HG02571 (cell line): ENCODE measurements around the gene PILRA.
A peak's percentile ranks its signal among the peaks of the same experiment; 100 is the strongest.
"Not testable (repeated sequence)": the region's sequence is repeated elsewhere in the genome, so short reads cannot be mapped to it uniquely, and the experiment has no call there.

Experiments used
- ATAC-seq: cut with Tn5 transposase; IDR thresholded peaks from one replicate; pipeline ENCODE4 v1.9.1; 2021; ENCODE audit warnings: mild to moderate bottlenecking, moderate library complexity; ENCODE audit not compliant: unreplicated experiment

PILRA gene

GRCh38 chr7:100376066-100376465 is 2.8 kb downstream of the PILRA start:
- no peak for ATAC-seq

- ATAC-seq: no peak
These were observed 4.9 kb downstream of the PILRA start for GRCh38 chr7:100378114-100378755.

DNA sequence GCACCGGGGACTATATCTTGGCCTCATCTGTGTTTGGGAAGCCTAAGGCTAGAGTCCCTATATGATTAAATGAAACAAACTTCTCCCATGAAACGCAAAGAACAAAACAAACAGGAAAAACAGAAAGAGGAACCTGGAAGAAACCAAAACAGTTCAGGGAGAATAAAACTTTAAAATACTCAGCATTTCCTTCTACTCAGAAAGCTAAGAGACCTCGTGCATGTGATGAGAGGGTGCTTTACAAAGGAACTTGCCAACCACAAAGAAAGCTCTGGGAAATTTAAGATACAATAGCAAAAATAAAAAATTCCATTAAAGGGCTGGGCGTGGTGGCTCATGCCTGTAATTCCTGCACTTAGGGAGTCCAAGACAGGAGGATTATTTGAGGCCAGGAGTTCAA is 6.9 kb downstream of the PILRA start:
- ATAC-seq: no peak

DNA sequence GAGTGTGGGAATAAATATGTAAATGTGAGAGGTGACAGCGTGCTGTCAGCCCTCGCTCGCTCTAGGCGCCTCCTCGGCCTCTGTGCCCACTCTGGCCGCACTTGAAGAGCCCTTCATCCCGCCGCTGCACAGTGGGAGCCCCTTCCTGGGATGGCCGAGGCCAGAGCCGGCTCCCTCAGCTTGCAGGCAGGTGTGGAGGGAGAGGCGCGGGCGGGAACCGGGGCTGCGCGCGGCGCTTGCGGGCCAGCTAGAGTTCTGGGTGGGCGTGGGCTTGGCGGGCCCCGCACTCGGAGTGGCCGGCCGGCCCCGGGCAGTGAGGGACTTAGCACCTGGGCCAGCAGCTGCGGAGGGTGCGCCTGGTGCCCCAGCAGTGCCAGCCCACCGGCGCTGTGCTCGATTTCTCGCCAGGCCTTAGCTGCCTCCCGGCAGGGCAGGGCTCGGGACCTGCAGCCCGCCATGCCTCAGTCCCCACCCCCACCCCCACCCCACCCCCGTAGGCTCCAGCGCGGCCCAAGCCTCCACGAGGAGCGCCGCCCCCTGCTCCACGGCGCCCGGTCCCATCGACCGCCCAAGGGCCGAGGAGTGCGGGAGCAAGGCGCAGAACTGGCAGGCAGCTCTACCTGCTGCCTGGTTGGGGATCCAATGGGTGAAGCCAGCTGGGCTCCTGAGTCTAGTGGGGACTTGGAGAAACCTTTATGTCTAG is 8.4 kb downstream of the PILRA start:
- ATAC-seq: not testable (repeated sequence)

- ATAC-seq: not testable (repeated sequence)
These were observed 9.1 kb downstream of the PILRA start for GRCh38 chr7:100382234-100382853.

GRCh38 chr7:100384628-100385294 is 11.5 kb downstream of the PILRA start:
- no peak for ATAC-seq

GRCh38 chr7:100386940-100387339 is 13.7 kb downstream of the PILRA start:
- no peak for ATAC-seq

- no peak for ATAC-seq
These were observed 14.4 kb downstream of the PILRA start for GRCh38 chr7:100387695-100388094.

GRCh38 chr7:100389437-100390088 is 16.3 kb downstream of the PILRA start:
- ATAC-seq: no peak

GRCh38 chr7:100390286-100391009 is 17.2 kb downstream of the PILRA start:
- ATAC-seq: no peak

GRCh38 chr7:100393233-100393905 is 20.1 kb downstream of the PILRA start:
- no peak for ATAC-seq

GRCh38 chr7:100394077-100394476 is 20.8 kb downstream of the PILRA start:
- no peak for ATAC-seq

GRCh38 chr7:100396421-100396982 is 23.2 kb downstream of the PILRA start:
- peak; percentile 84 for ATAC-seq

- ATAC-seq: no peak
These were observed 24.2 kb downstream of the PILRA start for GRCh38 chr7:100397315-100398081.

- ATAC-seq: no peak
These were observed 25.0 kb downstream of the PILRA start for GRCh38 chr7:100398239-100398638.

DNA sequence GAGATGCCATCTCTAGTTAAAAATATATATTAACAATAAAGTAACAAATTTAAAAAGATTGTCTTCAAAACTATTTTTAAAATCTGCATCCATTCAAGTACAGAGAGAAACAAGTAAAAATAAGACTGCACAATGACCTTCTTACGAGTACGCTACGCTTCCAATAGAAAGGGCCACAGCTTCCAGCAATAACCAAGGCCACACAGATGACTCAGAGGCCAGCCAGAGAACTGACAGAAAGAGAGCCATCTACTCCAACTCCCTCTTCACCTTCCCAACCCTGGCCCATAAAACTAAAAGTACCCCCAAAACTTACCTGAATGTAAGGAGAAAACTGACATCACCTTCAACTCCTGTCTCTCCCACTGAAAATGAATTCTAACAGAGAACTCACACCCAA is 26.8 kb downstream of the PILRA start:
- ATAC-seq: no peak

DNA sequence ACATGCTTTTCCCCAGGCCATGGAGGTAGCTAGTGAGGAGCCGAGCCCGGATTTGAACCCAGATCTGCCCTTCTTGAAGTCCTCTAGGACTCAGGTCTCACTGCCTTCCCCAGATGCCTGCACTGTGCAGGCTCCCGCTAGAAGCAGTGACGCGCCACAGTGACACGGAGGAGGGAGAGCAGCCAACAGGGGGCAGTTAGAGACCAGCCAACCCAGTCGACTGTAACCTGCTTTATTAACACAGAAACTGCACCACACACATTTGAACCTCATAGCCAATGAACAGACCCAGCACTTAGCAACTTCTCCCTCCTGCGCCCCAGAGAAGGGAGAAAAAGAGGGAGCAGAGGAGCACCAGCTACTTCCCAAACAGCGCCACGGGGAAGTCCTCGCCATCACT is 27.4 kb downstream of the PILRA start:
- ATAC-seq: no peak

GRCh38 chr7:100401811-100402210 is 28.5 kb downstream of the PILRA start:
- ATAC-seq: no peak

DNA sequence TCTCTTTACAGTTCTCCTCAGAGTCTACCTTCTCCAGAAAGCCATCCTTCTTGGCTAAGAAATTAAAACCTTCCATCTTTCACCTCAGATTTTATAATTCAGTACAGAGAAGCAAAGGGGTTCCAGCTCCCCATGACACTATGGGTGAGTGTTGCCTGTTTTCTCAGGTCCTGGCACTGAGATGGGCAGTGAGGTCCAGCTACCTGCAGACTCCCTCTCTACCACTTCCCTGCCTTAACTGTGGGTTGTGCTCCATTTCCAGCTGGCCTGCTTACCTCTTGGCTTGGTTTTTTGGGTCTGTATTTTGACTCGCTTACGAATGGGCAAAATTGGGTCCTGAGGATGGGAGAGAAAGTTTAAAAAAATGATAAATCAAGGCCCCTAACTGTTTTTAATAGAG is 29.0 kb downstream of the PILRA start:
- ATAC-seq: no peak
